Gastroesophageal sphincter (tissue), 4 donors: ENCODE measurements around the gene CPEB3. TPM values are rescaled to one million over a fixed set of nuclear protein-coding genes. Genes with fewer than 3 reads are reported as not detected.

ENCODE experiments used
- ATAC-seq: fragments of 150-250 bp; one replicate; pipeline ENCODE4 v1.9.1; 2016; ENCODE audit warnings: mild to moderate bottlenecking, moderate library complexity
- H3K27ac ChIP-seq, 4 donors: fragments of 200-600 bp; sonication (generic) in 3 of 4; 1 replicate in 3 of 4; 2 replicates in 1 of 4; pipeline ENCODE4 v1.5.1; 2016 to 2019
- H3K27me3 ChIP-seq: fragments of 200-600 bp; sonication (generic); one replicate; pipeline ENCODE4 v1.5.1; 2019
- H3K36me3 ChIP-seq, 2 donors: fragments of 200-600 bp; sonication (generic); one replicate each; pipeline ENCODE4 v1.5.1; 2019; ENCODE audit warnings: control low read depth in 1 of 2
- H3K4me1 ChIP-seq, 3 donors: fragments of 200-600 bp; sonication (generic); 1 replicate in 2 of 3; 2 replicates in 1 of 3; pipeline ENCODE4 v1.5.1; 2016 to 2019; ENCODE audit warnings: control low read depth in 2 of 3
- H3K4me3 ChIP-seq, 2 donors: fragments of 200-600 bp; sonication (generic); one replicate each; pipeline ENCODE4 v1.5.1; 2019; ENCODE audit warnings: mild to moderate bottlenecking in 1 of 2, moderate library complexity in 1 of 2
- H3K9me3 ChIP-seq, 3 donors: fragments of 200-600 bp; sonication (generic); one replicate each; pipeline ENCODE4 v1.5.1; 2017 to 2019; ENCODE audit warnings: control low read depth in 2 of 3
- CTCF ChIP-seq, 4 experiments: fragments of 200-600 bp in 2 of 4; fragments of 450-650 bp in 2 of 4; sonication (generic) in 1 of 4; IDR thresholded peaks; one replicate each; pipeline ENCODE4 v1.5.1; 2017 to 2019; ENCODE audit warnings: antibody characterized with exemption in 4 of 4, mild to moderate bottlenecking in 2 of 4, moderate library complexity in 2 of 4
- EP300 ChIP-seq: sonication (generic); formaldehyde crosslinking; IDR thresholded peaks from one replicate; pipeline ENCODE4 v1.6.1; 2017; ENCODE audit warnings: antibody characterized with exemption, mild to moderate bottlenecking
- POLR2A ChIP-seq, 2 donors: fragments of 450-650 bp; IDR thresholded peaks; one replicate each; pipeline ENCODE4 v1.6.1; 2017; ENCODE audit warnings: antibody characterized with exemption in 2 of 2, mild to moderate bottlenecking in 2 of 2, moderate library complexity in 1 of 2
- POLR2AphosphoS5 ChIP-seq: sonication (generic); formaldehyde crosslinking; IDR thresholded peaks from one replicate; pipeline ENCODE4 v1.6.1; 2017; ENCODE audit warnings: antibody characterized with exemption
- WGBS, 2 donors: methylation state at CpG; one replicate each; pipeline ENCODE4 v1.1.5; 2018; ENCODE audit warnings: low coverage in 1 of 2; 5-methylcytosine and 5-hydroxymethylcytosine counted together
- total RNA-seq, 4 donors: library from RNA; depleted of rRNA; stranded (reverse); fragments of >200 nt; gene quantifications; one replicate each; pipeline ENCODE4 v1.1.0, GENCODE V29; 2016

Gene CPEB3
- total RNA-seq, 4 donors from 2014 or later: 4.7 to 11.8 (median 9.7) TPM

- Histone ChIP-seq H3K36me3 (peaks cover 0 to 53% of the 10 kb centered on the region in 2 donors), H3K4me1 (peaks cover 0 to 14% (median 3%) of the 10 kb centered on the region in 3 donors), H3K27ac (no peak overlapping the region), H3K4me3 (no peak overlapping the region), H3K9me3 (no peaks in the 10 kb centered on the region), H3K27me3 (no peaks in the 10 kb centered on the region)
- ATAC-seq: no peak
- TF ChIP-seq CTCF (IDR thresholded peaks at IDR 0.05) (no peak), EP300 (no peak), POLR2A (IDR thresholded peaks at IDR 0.05) (no peak), POLR2AphosphoS5 (no peak)
Measured at GRCh38 chr10:92076722-92077121, 214.2 kb downstream of the CPEB3 start.

- no peak for ATAC-seq
- Histone ChIP-seq H3K4me1 (peaks cover 0 to 14% (median 3%) of the 10 kb centered on the region in 3 donors), H3K27ac (no peak overlapping the region), H3K4me3 (no peak overlapping the region), H3K36me3 (peaks cover 0 to 48% of the 10 kb centered on the region in 2 donors), H3K9me3 (no peaks in the 10 kb centered on the region), H3K27me3 (no peaks in the 10 kb centered on the region)
- TF ChIP-seq POLR2A (IDR thresholded peaks at IDR 0.05): no peak
- TF ChIP-seq EP300: no peak
- TF ChIP-seq POLR2AphosphoS5: no peak
- TF ChIP-seq CTCF (IDR thresholded peaks at IDR 0.05): no peak
Measured at GRCh38 chr10:92075829-92076228, 215.0 kb downstream of the CPEB3 start.

- H3K4me1 ChIP-seq: peaks cover 0 to 14% (median 3%) of the 10 kb centered on the region in 3 donors
- no peak overlapping the region for H3K4me3 ChIP-seq
- no peak for ATAC-seq
- 62 to 64% methylated on average over 6 of the region's 6 CpGs for WGBS, 2 donors
- no peaks in the 10 kb centered on the region for H3K27me3 ChIP-seq
- TF ChIP-seq POLR2AphosphoS5 (no peak), EP300 (no peak), POLR2A (IDR thresholded peaks at IDR 0.05) (no peak), CTCF (IDR thresholded peaks at IDR 0.05) (no peak)
- no peak overlapping the region for H3K27ac ChIP-seq
- H3K9me3 ChIP-seq: no peaks in the 10 kb centered on the region
- peaks cover 0 to 34% of the 10 kb centered on the region in 2 donors for H3K36me3 ChIP-seq
Measured at GRCh38 chr10:92074126-92074887, 216.6 kb downstream of the CPEB3 start.

GRCh38 chr10:92068900-92069299, 222.0 kb downstream of the CPEB3 start:
- H3K4me3 ChIP-seq: no peak overlapping the region
- H3K4me1 ChIP-seq: no peaks in the 10 kb centered on the region
- ATAC-seq: no peak
- H3K9me3 ChIP-seq: no peaks in the 10 kb centered on the region
- H3K27ac ChIP-seq: no peak overlapping the region
- no peaks in the 10 kb centered on the region for H3K27me3 ChIP-seq
- WGBS, 2 donors: 50 to 57% methylated on average over 1 of the region's 1 CpG
- H3K36me3 ChIP-seq: peaks cover 0 to 11% of the 10 kb centered on the region in 2 donors
- no peak for TF ChIP-seq POLR2AphosphoS5

GRCh38 chr10:92066386-92066785, 224.5 kb downstream of the CPEB3 start:
- no peak for ATAC-seq
- 88 to 94% methylated on average over 2 to 4 of the region's 4 CpGs for WGBS, 2 donors
- Histone ChIP-seq H3K9me3 (no peaks in the 10 kb centered on the region), H3K4me3 (no peak overlapping the region), H3K27me3 (no peaks in the 10 kb centered on the region), H3K4me1 (peaks cover 0 to 9% (median 0%) of the 10 kb centered on the region in 3 donors), H3K27ac (no peak overlapping the region), H3K36me3 (peaks cover 0 to 3% of the 10 kb centered on the region in 2 donors)
- TF ChIP-seq POLR2A (IDR thresholded peaks at IDR 0.05): no peak

- WGBS, 2 donors: 85 to 89% methylated on average over 2 of the region's 2 CpGs
- peaks cover 0 to 9% (median 0%) of the 10 kb centered on the region in 3 donors for H3K4me1 ChIP-seq
- no peak for ATAC-seq
- peaks cover 0 to 3% of the 10 kb centered on the region in 2 donors for H3K36me3 ChIP-seq
- H3K4me3 ChIP-seq: no peak overlapping the region
- TF ChIP-seq EP300 (no peak), CTCF (IDR thresholded peaks at IDR 0.05) (no peak), POLR2A (IDR thresholded peaks at IDR 0.05) (no peak), POLR2AphosphoS5 (no peak)
- no peaks in the 10 kb centered on the region for H3K9me3 ChIP-seq
- H3K27me3 ChIP-seq: no peaks in the 10 kb centered on the region
- no peak overlapping the region for H3K27ac ChIP-seq
Measured at GRCh38 chr10:92064506-92064905, 226.4 kb downstream of the CPEB3 start.
